HG03060 (cell line): Measurements from ENCODE around the gene PDXDC1.
"Not testable (repeated sequence)": the region's sequence is repeated elsewhere in the genome, so short reads cannot be mapped to it uniquely, and the experiment has no call there.

ENCODE experiments used
- ATAC-seq: cut with Tn5 transposase; IDR thresholded peaks from one replicate; pipeline ENCODE4 v1.9.1; 2021; ENCODE audit warnings: low read depth, moderate number of reproducible peaks; ENCODE audit not compliant: unreplicated experiment

Gene PDXDC1, protein sequence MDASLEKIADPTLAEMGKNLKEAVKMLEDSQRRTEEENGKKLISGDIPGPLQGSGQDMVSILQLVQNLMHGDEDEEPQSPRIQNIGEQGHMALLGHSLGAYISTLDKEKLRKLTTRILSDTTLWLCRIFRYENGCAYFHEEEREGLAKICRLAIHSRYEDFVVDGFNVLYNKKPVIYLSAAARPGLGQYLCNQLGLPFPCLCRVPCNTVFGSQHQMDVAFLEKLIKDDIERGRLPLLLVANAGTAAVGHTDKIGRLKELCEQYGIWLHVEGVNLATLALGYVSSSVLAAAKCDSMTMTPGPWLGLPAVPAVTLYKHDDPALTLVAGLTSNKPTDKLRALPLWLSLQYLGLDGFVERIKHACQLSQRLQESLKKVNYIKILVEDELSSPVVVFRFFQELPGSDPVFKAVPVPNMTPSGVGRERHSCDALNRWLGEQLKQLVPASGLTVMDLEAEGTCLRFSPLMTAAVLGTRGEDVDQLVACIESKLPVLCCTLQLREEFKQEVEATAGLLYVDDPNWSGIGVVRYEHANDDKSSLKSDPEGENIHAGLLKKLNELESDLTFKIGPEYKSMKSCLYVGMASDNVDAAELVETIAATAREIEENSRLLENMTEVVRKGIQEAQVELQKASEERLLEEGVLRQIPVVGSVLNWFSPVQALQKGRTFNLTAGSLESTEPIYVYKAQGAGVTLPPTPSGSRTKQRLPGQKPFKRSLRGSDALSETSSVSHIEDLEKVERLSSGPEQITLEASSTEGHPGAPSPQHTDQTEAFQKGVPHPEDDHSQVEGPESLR

DNA sequence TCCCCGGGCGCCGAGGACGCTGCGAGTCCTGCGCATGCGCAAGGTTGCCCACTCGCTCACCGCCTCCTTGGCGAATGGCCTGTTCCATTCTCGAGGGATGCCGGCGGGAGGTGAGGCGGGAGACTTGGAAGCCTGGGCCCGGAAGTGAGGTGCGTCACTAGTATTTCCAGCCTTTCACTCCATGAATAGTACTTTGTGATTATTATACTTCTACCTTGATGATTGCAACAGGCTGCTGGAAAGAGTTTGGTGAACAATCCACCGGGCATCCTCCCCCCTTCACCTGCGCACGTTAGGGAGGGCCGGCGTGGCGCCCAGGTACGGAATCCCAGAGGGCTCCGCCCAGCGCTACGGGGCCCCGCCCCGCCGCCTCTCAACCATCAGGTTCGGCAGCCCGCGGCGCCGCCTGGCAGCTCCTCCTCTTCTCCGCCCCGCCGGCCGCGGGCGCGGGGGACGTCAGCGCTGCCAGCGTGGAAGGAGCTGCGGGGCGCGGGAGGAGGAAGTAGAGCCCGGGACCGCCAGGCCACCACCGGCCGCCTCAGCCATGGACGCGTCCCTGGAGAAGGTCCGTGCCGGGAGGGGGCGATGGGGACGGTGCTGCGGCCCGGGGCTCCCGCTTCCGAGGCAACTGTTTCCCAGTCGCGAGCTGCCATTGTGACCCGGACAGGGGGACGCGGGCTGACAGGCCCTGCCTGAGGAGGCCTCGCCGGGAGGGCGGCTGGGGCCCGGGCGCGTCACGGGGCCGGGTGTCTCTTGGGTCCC is at the start of gene PDXDC1:
TSS of gene PDXDC1 (plus strand) at position 371 of the 762 bp plus-strand sequence. CDS start at position 545, 174 bp downstream.
- peak; percentile 72 for ATAC-seq

DNA sequence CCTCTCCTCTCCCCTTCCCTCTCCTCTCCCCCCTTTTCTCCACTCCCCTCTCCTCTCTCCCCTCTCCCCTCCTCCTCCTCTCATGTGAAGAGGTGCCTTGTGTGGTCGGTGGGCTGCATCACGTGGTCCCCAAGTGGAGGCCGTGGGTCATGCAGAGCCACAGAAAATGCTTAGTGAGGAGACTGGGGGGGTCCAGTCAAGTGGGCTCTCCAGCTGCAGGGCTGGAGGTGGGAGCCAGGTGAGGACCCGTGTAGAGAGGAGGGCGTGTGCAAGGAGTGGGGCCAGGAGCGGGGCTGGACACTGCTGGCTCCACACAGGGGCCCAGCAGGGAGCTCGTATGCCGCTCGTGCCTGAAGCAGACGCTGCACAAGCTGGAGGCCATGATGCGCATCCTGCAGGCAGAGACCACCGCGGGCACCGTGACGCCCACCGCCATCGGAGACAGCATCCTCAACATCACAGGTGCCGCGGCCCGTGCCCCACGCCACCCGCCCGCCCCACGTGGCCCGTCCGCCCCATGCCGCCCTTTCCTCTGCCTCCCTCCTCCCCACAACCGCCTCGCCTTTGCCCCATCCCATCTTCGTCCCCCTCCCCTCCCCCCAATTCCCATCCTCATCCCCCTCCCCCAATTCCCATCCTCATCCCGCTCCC is 46.6 kb upstream of the PDXDC1 start:
- not testable (repeated sequence) for ATAC-seq

DNA sequence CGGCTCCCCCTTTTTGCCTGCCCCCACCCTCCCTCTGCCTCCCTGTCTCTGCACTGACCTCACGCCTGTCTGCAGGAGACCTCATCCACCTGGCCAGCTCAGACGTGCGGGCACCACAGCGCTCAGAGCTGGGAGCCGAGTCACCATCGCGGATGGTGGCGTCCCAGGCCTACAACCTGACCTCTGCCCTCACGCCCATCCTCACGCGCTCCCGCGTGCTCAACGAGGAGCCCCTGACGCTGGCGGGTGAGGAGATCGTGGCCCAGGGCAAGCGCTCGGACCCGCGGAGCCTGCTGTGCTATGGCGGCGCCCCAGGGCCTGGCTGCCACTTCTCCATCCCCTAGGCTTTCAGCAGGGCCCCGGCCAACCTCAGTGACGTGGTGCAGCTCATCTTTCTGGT is 45.6 kb upstream of the PDXDC1 start:
- ATAC-seq = not testable (repeated sequence)

DNA sequence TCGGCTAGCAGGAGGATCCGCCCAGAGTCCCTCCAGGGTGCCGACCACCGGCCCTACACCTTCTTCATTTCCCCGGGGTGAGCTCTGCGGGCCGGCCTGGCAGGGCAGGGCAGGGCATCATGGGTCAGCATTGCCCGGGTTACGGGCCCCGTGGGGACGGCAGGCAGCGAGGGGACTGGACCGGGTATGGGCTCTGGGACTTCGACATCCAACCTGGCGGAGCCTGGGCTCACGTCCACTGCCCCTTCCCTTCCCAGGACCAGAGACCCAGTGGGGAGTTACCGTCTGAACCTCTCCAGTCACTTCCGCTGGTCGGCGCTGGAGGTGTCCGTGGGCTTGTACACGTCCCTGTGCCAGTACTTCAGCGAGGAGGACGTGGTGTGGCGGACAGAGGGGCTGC is 44.6 kb upstream of the PDXDC1 start:
- not testable (repeated sequence) for ATAC-seq

DNA sequence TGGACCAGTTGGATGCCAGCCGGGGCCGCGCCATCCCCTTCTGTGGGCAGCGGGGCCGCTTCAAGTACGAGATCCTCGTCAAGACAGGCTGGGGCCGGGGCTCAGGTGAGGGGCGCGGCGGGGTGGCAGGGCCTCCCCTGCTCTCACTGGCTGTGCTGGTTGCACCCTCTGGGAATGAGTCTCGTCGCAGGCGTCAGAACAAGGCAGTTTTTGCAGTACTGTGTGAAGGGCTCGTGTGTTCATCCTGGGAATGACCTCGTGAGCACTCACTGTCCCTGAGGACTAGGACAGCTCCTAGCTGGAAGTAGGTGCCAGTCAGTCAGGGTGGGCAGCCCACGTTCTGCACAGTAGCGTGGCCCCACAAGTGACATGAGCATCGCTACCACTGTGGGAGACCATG is 43.9 kb upstream of the PDXDC1 start:
- not testable (repeated sequence) for ATAC-seq

DNA sequence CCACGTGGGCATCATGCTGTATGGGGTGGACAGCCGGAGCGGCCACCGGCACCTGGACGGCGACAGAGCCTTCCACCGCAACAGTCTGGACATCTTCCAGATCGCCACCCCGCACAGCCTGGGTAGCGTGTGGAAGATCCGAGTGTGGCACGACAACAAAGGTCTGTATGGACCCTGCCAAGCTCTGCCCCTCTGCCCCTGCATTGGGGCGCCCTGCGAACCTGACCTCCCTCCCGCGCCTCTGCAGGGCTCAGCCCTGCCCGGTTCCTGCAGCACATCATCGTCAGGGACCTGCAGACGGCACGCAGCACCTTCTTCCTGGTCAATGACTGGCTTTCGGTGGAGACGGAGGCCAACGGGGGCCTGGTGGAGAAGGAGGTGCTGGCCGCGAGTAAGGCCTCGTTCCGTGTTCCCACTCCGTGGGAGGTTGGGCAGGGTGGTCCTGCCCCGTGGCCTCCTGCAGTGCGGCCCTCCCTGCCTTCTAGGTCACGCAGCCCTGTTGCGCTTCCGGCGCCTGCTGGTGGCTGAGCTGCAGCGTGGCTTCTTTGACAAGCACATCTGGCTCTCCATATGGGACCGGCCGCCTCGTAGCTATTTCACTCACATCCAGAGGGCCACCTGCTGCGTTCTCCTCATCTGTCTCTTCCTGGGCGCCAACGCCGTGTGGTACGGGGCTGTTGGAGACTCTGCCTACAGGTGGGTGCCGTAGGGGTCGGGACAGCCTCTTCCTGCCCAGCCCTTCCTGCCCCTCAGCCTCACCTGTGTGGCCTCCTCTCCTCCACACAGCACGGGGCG is 42.0 kb upstream of the PDXDC1 start:
- ATAC-seq = not testable (repeated sequence)

DNA sequence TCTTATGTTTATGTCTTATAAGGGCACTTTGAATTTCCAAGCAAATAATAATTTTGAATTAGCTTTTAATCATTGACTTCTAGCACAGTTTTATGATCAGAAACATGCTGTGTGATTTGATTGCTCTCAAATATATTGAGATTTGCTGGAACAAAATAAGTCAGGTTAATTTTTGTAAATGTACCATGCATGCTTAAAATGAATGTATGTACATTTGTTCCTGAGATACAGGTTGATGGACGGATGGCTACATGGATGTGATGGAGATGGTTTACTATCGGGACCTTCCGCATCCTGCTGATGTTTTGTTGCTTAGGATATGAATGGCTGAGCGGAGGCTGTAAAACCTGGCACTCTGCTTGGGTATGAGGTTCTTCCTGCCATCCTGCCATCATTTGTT is 37.7 kb upstream of the PDXDC1 start, which contains the start of gene NPIPA1:
TSS of gene NPIPA1 (plus strand) at position 301 of the 400 bp plus-strand sequence. CDS start at position 301, 0 bp downstream.
- not testable (repeated sequence) for ATAC-seq

DNA sequence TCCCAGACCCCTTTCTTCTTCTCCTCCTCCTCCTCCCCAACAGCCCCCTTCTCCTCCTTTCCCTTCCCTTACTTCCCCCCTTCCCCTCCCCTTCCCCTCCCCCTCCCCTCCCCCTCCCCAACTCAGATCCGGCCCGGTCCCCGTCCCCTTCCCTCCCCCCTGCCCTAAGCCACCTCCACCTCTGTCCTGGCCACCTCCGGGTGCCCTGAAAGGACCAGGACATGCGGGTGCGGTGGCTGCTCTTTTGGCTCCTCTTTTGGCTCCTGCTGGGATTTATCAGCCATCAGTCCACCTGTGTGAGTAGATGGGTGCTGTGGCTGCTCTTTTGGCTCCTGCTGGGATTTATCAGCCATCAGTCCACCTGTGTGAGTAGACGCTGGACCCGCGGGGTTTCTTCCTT is 36.8 kb upstream of the PDXDC1 start:
- not testable (repeated sequence) for ATAC-seq

DNA sequence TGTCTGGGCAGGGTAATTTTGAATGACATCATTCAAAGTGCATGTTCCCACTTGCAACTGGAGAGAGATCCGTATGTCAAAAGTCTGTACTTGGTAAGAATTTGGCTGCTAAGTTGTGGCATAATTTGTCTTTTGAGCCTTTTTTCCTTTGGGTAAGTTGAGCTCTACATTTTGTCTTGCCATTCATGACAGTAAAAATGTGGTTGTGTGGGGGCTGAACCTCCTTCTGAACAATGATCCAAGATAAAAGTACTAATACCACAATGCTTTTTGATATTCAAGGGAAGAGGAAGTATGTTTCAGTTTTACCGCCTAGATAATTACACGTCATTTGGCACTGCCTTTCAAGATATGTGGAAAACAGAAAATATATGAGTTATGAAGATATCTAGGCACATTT is 32.1 kb upstream of the PDXDC1 start:
- ATAC-seq = not testable (repeated sequence)

DNA sequence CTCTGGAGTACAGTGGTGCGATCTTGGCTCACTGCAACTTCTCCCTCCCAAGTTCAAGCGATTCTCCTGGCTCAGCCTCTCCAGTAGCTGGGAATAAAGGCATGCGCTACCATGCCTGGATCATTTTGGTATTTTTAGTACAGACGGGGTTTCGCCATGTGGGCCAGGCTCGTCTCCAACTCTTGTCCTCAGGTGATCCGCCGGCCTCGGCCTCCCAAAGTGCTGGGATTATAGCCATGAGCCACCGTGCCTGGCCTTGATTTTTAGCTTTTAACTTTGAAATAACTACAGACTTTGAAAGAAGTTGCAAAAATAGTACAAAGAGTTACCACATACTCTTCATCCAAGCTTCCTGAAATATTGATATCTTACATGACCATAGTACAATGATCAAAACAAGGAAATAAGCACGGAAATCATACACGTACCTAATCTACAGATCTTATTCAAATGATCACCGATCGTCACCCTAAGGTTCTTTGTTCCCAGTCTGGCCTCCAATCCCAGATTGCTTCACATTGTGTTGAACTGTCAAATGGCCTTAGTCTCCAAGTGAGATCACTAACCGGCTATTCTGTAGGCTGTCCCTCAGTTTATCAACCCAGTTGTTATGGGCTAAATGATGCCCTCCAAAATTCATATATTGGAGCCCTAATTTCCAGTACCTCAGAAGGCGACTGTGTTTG is 19.1 kb upstream of the PDXDC1 start:
- no peak for ATAC-seq

DNA sequence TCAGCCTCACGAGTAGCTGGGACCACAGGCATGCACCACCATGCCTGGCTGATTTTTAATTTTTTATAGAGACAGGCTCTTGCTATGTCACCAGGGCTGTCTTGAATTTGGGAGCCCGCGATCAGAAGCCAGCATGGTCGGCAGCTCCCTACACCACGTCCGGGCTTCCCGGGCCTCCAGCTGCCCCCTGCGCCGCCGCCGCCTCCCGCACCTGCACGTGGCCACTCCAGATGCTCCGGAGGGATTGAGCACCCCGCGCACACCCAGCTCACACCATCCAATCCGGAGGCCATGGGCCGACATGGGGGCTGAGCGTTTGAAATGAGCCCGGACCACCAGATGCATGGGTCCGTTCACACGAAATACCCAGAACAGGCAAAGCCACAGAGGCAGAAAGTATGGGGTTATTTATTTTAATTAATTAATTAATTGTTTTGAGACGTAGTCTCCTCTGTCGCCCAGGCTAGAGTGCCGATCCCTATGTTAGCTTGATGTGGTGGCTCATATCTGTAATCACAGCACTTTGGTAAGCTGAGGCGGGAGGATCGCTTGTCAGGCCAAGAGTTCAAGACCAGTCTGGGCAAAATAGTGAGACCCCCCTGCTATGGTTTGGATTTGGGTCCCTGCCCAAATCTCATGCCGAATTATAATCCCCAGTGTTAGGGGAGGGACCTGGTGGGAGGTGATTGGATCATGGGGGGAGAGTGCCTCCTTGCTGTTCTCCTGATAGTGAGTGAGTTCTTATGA is 17.1 kb upstream of the PDXDC1 start:
- no peak for ATAC-seq

DNA sequence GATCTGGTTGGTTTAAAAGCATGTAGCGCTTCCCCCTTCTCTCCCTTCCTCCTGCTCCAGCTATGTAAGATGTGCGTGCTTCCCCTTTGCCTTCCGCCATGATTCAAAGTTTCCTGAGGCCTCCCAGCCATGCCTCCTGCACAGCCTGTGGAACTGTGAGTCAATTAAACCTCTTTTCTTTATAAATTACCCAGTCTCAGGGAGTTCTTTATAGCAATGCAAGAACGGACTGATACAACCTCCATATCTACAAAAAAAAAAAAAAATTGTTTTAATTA is 16.6 kb upstream of the PDXDC1 start:
- ATAC-seq = no peak

DNA sequence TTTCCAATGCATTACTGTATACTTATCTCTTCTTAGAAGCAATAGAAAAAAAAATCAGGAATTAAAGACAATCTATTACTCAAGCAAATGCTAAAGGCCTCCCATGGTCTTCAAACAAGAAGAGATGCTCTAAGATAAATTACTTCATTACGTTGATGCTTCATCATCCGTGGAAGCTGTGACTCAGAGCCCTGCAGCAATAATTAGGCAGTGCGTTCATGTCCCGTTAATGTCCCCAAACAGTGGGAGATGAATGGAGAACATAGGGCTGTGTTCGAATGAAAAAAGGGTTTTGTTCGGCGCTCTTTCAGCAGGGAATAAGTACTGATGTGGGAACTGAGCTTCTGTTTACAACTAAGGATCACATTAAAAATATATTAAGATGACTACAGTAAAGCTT is 15.9 kb upstream of the PDXDC1 start:
- no peak for ATAC-seq

DNA sequence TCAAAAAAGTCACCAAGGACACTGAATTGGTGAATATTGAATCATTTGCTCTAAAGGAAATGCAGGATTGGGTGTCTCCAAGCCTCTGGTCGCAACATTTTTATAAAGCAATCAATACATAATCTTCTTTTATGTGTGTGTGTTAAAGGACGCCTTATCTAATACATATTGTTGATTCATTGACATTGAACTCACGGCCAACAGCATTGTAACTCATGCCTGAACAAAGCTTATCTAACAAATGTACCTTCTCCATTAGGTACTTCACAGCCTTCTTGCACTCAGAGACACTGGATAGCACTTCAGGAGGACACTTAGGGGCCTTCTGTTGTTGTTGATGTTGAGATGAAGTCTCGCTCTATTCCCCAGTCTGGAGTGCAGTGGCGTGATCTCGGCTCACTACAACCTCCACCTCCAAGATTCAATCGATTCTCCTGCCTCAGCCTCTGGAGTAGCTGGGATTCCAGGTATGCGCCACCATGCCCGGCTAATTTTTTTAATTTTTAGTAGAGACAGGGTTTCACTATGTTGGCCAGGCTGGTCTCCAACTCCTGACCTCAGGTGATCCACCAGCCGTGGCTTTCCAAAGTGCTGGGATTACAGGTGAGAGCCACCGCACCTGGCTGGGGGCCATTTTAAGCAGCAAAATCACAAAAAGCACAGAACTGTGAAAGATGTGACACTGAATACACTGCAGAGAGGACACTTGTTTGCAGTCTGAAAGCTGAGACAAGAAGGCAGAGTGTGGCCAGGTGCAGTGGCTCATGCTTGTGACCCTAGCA is 13.2 kb upstream of the PDXDC1 start:
- ATAC-seq = no peak

DNA sequence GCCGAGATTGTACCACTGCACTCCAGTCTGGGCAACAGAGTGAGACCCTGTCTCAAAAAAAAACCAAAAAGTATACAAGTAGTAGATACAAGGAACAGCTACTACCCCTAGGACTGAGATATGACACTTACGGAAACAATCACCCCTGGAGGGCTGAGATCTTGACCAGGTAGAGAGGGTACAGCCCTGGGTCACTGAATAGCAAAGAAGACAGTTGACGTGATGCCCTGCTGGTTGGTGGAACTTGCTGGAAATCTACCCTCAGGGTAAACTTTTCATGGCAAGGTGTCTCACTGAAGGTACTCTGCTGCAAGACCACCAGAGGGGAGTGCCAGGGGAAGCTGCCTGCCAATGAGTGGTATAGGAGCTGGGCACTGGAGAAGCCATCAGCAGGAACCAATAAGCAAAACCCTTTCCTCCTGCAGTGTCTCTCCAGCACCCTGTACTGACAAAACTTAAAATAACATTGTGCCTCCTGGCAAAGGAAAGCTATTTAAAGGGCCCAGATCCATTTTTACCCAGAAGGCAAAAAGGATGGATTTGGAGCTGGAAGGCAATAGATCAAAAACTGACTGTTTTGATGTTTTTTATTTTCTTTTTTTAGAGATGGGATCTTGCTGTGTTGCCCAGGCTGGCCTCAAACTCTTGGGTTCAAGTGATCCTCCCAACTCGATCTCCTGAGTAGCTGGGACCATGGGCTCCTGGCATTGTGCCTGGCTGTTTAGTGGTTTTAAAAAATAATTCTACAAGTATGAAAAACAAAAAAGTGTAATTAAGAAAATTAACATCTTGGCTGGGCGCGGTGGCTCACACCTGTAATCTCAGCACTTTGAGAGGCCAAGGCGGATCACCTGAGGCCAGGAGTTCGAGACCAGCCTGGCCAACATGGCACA is 11.3 kb upstream of the PDXDC1 start:
- no peak for ATAC-seq

DNA sequence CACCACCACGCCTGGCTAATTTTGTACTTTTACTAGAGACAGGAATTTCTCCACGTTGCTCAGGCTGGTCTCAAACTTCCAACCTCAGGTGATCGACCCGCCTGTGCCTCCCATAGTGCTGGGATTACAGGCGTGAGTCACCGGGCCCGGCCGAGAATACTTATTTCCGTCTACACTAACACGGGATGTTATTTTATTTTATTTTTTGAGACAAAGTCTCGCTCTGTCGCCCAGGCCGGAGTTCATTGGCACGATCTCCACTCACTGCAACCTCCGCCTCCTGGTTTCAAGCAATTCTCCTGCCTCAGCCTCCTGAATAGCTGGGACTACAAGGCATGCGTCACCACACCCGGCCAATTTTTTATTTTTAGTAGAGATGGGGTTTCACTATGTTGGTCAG is 9.5 kb upstream of the PDXDC1 start:
- ATAC-seq = no peak

DNA sequence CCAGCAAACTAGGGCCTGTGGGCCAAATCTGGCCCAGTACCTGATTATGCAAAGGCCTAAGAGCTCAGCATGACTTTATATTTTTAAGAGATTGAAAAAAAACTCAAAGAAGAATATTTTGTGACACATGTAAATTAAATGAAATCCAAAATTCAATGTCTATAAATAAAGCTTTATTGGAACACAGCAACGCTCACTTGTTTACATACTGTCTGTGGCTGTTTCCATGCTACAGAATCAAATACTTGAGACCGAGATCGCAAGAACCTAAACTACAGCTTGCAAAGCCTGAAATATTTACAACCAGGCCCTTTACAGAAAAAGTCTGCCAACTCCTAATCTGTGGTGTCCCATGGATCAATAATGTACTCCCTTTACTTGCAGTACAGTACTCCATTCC is 5.0 kb upstream of the PDXDC1 start:
- ATAC-seq = not testable (repeated sequence)
